HEK293 (cell line): ENCODE results near the gene APOC3.

ENCODE experiments used
- CTCF ChIA-PET: fragments of 350-600 bp; formaldehyde crosslinking; extraction: SDS; loops from one replicate; lab custom pipeline; 2021; ENCODE audit warnings: antibody characterized with exemption; lab: Yijun Ruan, JAX
- POLR2A ChIA-PET: fragments of 300-600 bp; formaldehyde crosslinking; extraction: SDS; loops from one replicate; lab custom pipeline; 2020; ENCODE audit warnings: antibody characterized with exemption, inconsistent platforms; lab: Yijun Ruan, JAX
- H3K27ac ChIP-seq: fragments of 200-500 bp; sonication (Bioruptor generic); 2 replicates; pipeline ENCODE4 v1.5.1; 2014; ENCODE audit warnings: low read depth, low read length, control low read depth, inconsistent platforms; ENCODE audit errors: extremely low read depth
- H3K36me3 ChIP-seq, 2 experiments: fragments of 200-500 bp in 1 of 2; sonication (Bioruptor generic) in 1 of 2; 1 replicate in 1 of 2; 2 replicates in 1 of 2; pipeline ENCODE4 v1.5.1; 2014 to 2017; ENCODE audit warnings: inconsistent platforms in 2 of 2, low read length in 2 of 2; ENCODE audit not compliant: control insufficient read depth in 2 of 2, insufficient read depth in 1 of 2
- H3K4me1 ChIP-seq: fragments of 200-500 bp; sonication (Bioruptor generic); 2 replicates; pipeline ENCODE4 v1.5.1; 2014; ENCODE audit warnings: mild to moderate bottlenecking, low read length, inconsistent platforms; ENCODE audit not compliant: control insufficient read depth, insufficient read depth
- H3K4me3 ChIP-seq: 2 replicates; pipeline ENCODE4 v1.5.1; 2011; ENCODE audit warnings: low read depth, mild to moderate bottlenecking, control low read depth, low read length, moderate library complexity
- H3K9me3 ChIP-seq: fragments of 200-500 bp; sonication (Bioruptor generic); 2 replicates; pipeline ENCODE4 v1.5.1; 2014; ENCODE audit warnings: low read depth, low read length, inconsistent platforms; ENCODE audit not compliant: control insufficient read depth, insufficient read depth
- KLF1 ChIP-seq: fragments of 450-650 bp; formaldehyde crosslinking; IDR thresholded peaks from 2 replicates; pipeline ENCODE4 v1.5.1; 2016; ENCODE audit warnings: missing biosample characterization, missing genetic modification characterization
- ZBTB17 ChIP-seq: fragments of 450-650 bp; formaldehyde crosslinking; IDR thresholded peaks from 2 replicates; pipeline ENCODE4 v1.5.1; 2016; ENCODE audit warnings: missing biosample characterization, missing genetic modification characterization
- ZNF121 ChIP-seq: fragments of 450-650 bp; formaldehyde crosslinking; IDR thresholded peaks from 2 replicates; pipeline ENCODE4 v1.5.1; 2016; ENCODE audit warnings: missing biosample characterization, missing genetic modification characterization
- ZNF138 ChIP-seq: fragments of 450-650 bp; formaldehyde crosslinking; IDR thresholded peaks from 2 replicates; pipeline ENCODE4 v1.5.1; 2016; ENCODE audit warnings: missing biosample characterization, missing genetic modification characterization, borderline replicate concordance
- ZNF19 ChIP-seq: fragments of 450-650 bp; formaldehyde crosslinking; IDR thresholded peaks from 2 replicates; pipeline ENCODE4; 2016; ENCODE audit warnings: missing biosample characterization, missing genetic modification characterization, low read depth
- ZNF398 ChIP-seq: fragments of 450-650 bp; formaldehyde crosslinking; IDR thresholded peaks from 2 replicates; pipeline ENCODE4 v1.5.1; 2017; ENCODE audit warnings: missing biosample characterization, missing genetic modification characterization
- ZNF404 ChIP-seq: fragments of 450-650 bp; formaldehyde crosslinking; IDR thresholded peaks from 2 replicates; pipeline ENCODE4 v1.5.1; 2017; ENCODE audit warnings: missing biosample characterization, missing genetic modification characterization
- ZNF514 ChIP-seq: fragments of 450-650 bp; formaldehyde crosslinking; IDR thresholded peaks from 2 replicates; pipeline ENCODE4 v1.5.1; 2016; ENCODE audit warnings: missing biosample characterization, missing genetic modification characterization
- ZNF544 ChIP-seq: fragments of 450-650 bp; formaldehyde crosslinking; IDR thresholded peaks from 2 replicates; pipeline ENCODE4 v1.5.0; 2017; ENCODE audit warnings: missing biosample characterization, missing genetic modification characterization
- ZNF610 ChIP-seq: fragments of 450-650 bp; formaldehyde crosslinking; IDR thresholded peaks from 2 replicates; pipeline ENCODE4 v1.5.1; 2016; ENCODE audit warnings: missing biosample characterization, missing genetic modification characterization, borderline replicate concordance
- ZNF626 ChIP-seq: fragments of 450-650 bp; sonication (Bioruptor Pico); formaldehyde crosslinking; IDR thresholded peaks from 2 replicates; pipeline ENCODE4 v1.5.1; 2018; ENCODE audit warnings: missing biosample characterization, missing genetic modification characterization, inconsistent platforms
- ZNF792 ChIP-seq: fragments of 450-650 bp; formaldehyde crosslinking; IDR thresholded peaks from 2 replicates; pipeline ENCODE4 v1.5.1; 2016; ENCODE audit warnings: missing biosample characterization, missing genetic modification characterization
- ZSCAN18 ChIP-seq: fragments of 450-650 bp; formaldehyde crosslinking; IDR thresholded peaks from 2 replicates; pipeline ENCODE4 v1.5.1; 2016; ENCODE audit warnings: missing biosample characterization, missing genetic modification characterization
- TF ChIP-seq, protein P1 (sequence below): fragments of 450-650 bp; formaldehyde crosslinking; IDR thresholded peaks from 2 replicates; pipeline ENCODE4 v1.5.1; 2017; ENCODE audit warnings: missing biosample characterization, missing genetic modification characterization
- TF ChIP-seq, protein P2 (sequence below): fragments of 450-650 bp; formaldehyde crosslinking; IDR thresholded peaks from 2 replicates; pipeline ENCODE4 v1.5.1; 2017; ENCODE audit warnings: missing biosample characterization, missing genetic modification characterization
- TF ChIP-seq, protein P3 (sequence below): fragments of 450-650 bp; IDR thresholded peaks from 2 replicates; pipeline ENCODE4 v1.5.1; 2018; ENCODE audit warnings: missing biosample characterization, mild to moderate bottlenecking, missing genetic modification characterization

APOC3 gene

GRCh38 chr11:116788975-116789374 lies 40.7 kb upstream of the APOC3 start:
- Histone ChIP-seq H3K4me1 (no peaks in the 10 kb centered on the region), H3K27ac (no peak overlapping the region), H3K4me3 (no peak overlapping the region), H3K9me3 (no peaks in the 10 kb centered on the region), H3K36me3 (peaks cover 0 to 31% of the 10 kb centered on the region in 2 experiments; a peak in 1 of 3 replicates)
- POLR2A ChIA-PET, result interaction anchor here (2.0 kb wide), 1 partner anchor 47 kb away, joined by 7 read pairs; no protein-coding TSS in a partner anchor
- CTCF ChIA-PET, result interaction anchor here (0.7 to 6.9 kb wide), 6 partner anchors 9 to 532 kb away, joined by 4 to 89 read pairs (median 15); no protein-coding TSS in a partner anchor
- no peak for TF ChIP-seq ZNF404 (tag by site-specific recombination)
- no peak for TF ChIP-seq ZSCAN18 (tag by site-specific recombination)
- TF ChIP-seq ZNF121 (tag by site-specific recombination), result no peak

- Histone ChIP-seq H3K9me3 (no peaks in the 10 kb centered on the region), H3K4me1 (no peaks in the 10 kb centered on the region)
- TF ChIP-seq, protein P1, sequence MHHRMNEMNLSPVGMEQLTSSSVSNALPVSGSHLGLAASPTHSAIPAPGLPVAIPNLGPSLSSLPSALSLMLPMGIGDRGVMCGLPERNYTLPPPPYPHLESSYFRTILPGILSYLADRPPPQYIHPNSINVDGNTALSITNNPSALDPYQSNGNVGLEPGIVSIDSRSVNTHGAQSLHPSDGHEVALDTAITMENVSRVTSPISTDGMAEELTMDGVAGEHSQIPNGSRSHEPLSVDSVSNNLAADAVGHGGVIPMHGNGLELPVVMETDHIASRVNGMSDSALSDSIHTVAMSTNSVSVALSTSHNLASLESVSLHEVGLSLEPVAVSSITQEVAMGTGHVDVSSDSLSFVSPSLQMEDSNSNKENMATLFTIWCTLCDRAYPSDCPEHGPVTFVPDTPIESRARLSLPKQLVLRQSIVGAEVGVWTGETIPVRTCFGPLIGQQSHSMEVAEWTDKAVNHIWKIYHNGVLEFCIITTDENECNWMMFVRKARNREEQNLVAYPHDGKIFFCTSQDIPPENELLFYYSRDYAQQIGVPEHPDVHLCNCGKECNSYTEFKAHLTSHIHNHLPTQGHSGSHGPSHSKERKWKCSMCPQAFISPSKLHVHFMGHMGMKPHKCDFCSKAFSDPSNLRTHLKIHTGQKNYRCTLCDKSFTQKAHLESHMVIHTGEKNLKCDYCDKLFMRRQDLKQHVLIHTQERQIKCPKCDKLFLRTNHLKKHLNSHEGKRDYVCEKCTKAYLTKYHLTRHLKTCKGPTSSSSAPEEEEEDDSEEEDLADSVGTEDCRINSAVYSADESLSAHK (tag by site-specific recombination), result no peak
- TF ChIP-seq, protein P2, sequence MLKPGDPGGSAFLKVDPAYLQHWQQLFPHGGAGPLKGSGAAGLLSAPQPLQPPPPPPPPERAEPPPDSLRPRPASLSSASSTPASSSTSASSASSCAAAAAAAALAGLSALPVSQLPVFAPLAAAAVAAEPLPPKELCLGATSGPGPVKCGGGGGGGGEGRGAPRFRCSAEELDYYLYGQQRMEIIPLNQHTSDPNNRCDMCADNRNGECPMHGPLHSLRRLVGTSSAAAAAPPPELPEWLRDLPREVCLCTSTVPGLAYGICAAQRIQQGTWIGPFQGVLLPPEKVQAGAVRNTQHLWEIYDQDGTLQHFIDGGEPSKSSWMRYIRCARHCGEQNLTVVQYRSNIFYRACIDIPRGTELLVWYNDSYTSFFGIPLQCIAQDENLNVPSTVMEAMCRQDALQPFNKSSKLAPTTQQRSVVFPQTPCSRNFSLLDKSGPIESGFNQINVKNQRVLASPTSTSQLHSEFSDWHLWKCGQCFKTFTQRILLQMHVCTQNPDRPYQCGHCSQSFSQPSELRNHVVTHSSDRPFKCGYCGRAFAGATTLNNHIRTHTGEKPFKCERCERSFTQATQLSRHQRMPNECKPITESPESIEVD (tag by site-specific recombination), result no peak
- TF ChIP-seq, all 188 proteins: peak for 0
- ChIA-PET CTCF (interaction anchor here (0.5 to 6.9 kb wide), 39 partner anchors 10 to 519 kb away, joined by 3 to 118 read pairs (median 4); partner anchors contain the start of genes APOA1 and PAFAH1B2), POLR2A (interaction anchor here (1.1 to 1.8 kb wide), 3 partner anchors 46 to 353 kb away, joined by 4 to 13 read pairs (median 5); partner anchors contain the start of genes APOA1, PAFAH1B2 and SIK3)
- Histone ChIP-seq H3K4me3 (no peak overlapping the region), H3K27ac (no peak overlapping the region), H3K36me3 (peaks cover 0 to 17% of the 10 kb centered on the region in 2 experiments; a peak in 1 of 3 replicates)
These were observed 39.3 kb upstream of the APOC3 start for GRCh38 chr11:116790167-116791001.

GRCh38 chr11:116791002-116791812 lies 38.5 kb upstream of the APOC3 start:
- Histone ChIP-seq H3K9me3 (no peaks in the 10 kb centered on the region), H3K4me3 (no peak overlapping the region)
- CTCF ChIA-PET, result interaction anchor here (0.5 to 6.9 kb wide), 44 partner anchors 9 to 868 kb away, joined by 3 to 118 read pairs (median 4); partner anchors contain the start of genes APOA1 and PAFAH1B2
- TF ChIP-seq ZNF514 (tag by site-specific recombination) (no peak), KLF1 (no peak), ZNF626 (no peak), ZNF398 (tag by site-specific recombination) (no peak), ZNF544 (tag by site-specific recombination) (no peak), ZNF610 (tag by site-specific recombination) (peak; percentile 33; the same call in 1 of the 2 replicates), ZNF792 (tag by site-specific recombination) (no peak), ZNF138 (tag by site-specific recombination) (no peak), ZBTB17 (0 out of 2 replicates have a peak, but pooled peaks have one; percentile 26), ZNF19 (tag by site-specific recombination) (no peak)
- TF ChIP-seq, protein P3, sequence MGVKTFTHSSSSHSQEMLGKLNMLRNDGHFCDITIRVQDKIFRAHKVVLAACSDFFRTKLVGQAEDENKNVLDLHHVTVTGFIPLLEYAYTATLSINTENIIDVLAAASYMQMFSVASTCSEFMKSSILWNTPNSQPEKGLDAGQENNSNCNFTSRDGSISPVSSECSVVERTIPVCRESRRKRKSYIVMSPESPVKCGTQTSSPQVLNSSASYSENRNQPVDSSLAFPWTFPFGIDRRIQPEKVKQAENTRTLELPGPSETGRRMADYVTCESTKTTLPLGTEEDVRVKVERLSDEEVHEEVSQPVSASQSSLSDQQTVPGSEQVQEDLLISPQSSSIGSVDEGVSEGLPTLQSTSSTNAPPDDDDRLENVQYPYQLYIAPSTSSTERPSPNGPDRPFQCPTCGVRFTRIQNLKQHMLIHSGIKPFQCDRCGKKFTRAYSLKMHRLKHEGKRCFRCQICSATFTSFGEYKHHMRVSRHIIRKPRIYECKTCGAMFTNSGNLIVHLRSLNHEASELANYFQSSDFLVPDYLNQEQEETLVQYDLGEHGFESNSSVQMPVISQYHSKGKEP, result no peak

More at GRCh38 chr11:116791002-116791812, 38.5 kb upstream of the APOC3 start:
- Histone ChIP-seq H3K4me1 (no peaks in the 10 kb centered on the region), H3K27ac (no peak overlapping the region), H3K36me3 (peaks cover 0 to 8% of the 10 kb centered on the region in 2 experiments; a peak in 1 of 3 replicates)
- POLR2A ChIA-PET, result interaction anchor here (1.1 to 1.8 kb wide), 3 partner anchors 45 to 353 kb away, joined by 4 to 13 read pairs (median 5); partner anchors contain the start of genes APOA1, PAFAH1B2 and SIK3
